Epithelial cell of proximal tubule (primary cell): Measurements from ENCODE around the gene KIFAP3. TPM values are rescaled to one million over a fixed set of nuclear protein-coding genes. Genes with fewer than 3 reads are reported as not detected.

Source experiments
- DNase-seq: peaks from one replicate; pipeline ENCODE4 v3.0.0-alpha.2; 2011; ENCODE audit warnings: low read depth
- H3K4me3 ChIP-seq: 2 replicates; pipeline ENCODE4 v1.5.1; 2011; ENCODE audit warnings: low read depth, mild to moderate bottlenecking, low read length
- total RNA-seq: library from RNA; depleted of rRNA; stranded (reverse); fragments of >200 nt; gene quantifications from 2 replicates; pipeline ENCODE4 v1.2.3, GENCODE V29; 2015
- TF ChIP-seq, protein P1 (sequence below): conservative IDR thresholded peaks from 2 replicates; pipeline ENCODE4 v1.5.1; 2012; ENCODE audit warnings: low read depth, mild to moderate bottlenecking, low read length

Gene KIFAP3
- total RNA-seq, 1 donor from 2014 or later: 15.7 TPM

DNA sequence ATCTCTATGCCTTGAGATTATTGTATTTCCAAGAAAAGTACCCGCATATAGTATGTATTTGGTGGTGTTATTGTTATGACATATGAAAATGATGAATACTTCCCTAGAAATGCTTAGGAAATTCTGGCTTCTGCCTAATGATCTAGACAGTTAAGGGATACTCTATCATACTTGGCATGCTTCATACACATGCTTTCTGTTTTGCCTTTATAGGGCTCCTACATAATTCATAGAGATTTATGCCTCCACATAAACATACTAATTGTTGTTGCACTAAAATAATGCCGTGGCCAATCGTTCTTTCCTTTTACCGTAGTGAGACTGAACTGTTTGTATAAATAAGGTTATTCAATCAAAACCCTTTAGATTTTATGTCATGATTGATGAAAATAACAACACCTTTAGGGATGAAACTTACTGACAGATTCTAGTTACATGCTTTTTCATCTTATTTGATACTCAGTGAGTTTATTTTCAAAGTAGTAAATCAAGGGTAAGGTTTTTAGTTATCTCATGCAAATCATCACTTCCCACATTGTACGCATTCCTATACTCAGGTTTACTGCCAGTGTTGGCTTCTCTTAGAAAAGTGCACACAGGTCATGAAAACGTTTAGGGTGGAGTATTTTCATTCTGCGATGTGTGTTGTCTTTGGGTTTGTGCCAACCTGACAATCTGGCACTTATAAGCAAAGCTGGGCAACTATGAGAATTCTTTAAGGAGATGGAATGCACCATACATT, 140.3 kb downstream of the KIFAP3 start:
- no peak overlapping the region for H3K4me3 ChIP-seq
- TF ChIP-seq, protein P1, sequence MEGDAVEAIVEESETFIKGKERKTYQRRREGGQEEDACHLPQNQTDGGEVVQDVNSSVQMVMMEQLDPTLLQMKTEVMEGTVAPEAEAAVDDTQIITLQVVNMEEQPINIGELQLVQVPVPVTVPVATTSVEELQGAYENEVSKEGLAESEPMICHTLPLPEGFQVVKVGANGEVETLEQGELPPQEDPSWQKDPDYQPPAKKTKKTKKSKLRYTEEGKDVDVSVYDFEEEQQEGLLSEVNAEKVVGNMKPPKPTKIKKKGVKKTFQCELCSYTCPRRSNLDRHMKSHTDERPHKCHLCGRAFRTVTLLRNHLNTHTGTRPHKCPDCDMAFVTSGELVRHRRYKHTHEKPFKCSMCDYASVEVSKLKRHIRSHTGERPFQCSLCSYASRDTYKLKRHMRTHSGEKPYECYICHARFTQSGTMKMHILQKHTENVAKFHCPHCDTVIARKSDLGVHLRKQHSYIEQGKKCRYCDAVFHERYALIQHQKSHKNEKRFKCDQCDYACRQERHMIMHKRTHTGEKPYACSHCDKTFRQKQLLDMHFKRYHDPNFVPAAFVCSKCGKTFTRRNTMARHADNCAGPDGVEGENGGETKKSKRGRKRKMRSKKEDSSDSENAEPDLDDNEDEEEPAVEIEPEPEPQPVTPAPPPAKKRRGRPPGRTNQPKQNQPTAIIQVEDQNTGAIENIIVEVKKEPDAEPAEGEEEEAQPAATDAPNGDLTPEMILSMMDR: no peak
- no peak for DNase-seq

DNA sequence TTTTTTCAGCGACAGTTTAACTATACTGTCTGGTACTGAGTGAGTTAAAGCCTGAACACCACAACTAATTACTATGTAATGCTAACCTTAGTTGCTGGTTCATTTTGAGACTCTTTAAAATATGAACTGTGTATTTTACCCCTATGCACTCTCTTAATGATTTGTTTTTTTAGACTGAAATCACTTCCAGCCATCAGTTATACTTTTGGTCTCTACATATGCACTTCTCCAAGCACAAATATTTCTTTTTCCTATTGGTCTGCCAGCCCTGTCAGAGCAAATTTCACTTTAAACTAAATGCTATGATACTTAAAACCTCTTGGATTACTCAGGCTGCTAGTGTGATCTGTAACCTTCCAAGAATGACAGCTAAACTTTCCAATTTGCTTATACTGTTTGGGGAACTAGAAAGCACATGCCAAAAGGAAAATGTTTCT, 142.7 kb downstream of the KIFAP3 start:
- TF ChIP-seq, protein P1: no peak
- DNase-seq: no peak

DNA sequence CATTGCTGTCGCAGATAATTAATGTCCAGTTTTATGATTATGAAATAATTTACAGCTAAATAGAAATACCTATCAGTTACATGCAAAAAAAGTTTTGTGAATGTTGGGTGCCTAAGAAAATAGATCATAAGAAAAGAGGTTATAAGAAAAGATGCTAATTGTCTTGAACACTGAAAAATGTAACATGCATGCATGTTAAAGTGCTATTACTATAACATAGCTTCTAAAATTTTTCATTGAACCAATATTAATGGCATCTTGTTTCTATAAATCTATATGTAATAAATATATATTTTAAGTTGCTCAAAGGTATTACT, 145.3 kb downstream of the KIFAP3 start:
- H3K4me3 ChIP-seq: no peak overlapping the region
- no peak for DNase-seq
- TF ChIP-seq, protein P1: no peak

More for the DNA sequence above, 142.7 kb downstream of the KIFAP3 start:
- no peak overlapping the region for H3K4me3 ChIP-seq

DNA sequence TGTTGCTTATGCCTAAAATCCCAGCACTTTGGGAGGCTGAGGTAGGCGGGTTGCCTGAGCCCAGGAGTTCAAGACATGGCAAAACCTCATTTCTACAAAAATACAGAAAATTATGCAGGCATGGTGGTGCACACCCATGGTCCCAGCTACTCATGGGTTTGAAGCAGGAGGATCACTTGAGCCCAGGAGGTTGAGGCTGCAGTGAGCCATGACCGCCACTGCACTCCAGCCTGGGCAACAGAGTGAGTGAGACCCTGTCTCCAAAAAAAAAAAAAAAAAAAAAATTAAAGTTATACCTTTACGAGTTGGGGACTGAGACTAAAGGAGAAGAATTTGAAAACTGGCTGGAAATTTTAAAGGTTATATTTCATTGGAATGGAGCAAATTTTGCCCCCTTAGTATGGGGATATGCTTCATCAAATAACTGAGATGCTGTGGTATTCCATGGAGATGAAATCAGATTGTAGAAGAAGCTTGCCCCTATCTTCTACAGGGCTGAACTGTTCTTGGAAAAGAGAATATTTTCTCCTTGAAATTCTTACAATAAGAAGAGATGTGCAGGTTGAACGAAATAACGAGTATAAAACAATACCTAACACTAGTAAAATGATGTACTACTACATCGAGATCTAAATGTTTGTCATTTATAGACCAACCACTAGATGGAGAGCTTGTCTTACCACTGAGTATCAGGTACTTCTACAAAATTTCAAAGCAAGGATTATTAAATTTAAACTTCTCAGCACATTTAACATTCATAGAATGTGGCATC, 145.9 kb downstream of the KIFAP3 start:
- peak; percentile 16 for DNase-seq
- TF ChIP-seq, protein P1: peak; percentile 68

DNA sequence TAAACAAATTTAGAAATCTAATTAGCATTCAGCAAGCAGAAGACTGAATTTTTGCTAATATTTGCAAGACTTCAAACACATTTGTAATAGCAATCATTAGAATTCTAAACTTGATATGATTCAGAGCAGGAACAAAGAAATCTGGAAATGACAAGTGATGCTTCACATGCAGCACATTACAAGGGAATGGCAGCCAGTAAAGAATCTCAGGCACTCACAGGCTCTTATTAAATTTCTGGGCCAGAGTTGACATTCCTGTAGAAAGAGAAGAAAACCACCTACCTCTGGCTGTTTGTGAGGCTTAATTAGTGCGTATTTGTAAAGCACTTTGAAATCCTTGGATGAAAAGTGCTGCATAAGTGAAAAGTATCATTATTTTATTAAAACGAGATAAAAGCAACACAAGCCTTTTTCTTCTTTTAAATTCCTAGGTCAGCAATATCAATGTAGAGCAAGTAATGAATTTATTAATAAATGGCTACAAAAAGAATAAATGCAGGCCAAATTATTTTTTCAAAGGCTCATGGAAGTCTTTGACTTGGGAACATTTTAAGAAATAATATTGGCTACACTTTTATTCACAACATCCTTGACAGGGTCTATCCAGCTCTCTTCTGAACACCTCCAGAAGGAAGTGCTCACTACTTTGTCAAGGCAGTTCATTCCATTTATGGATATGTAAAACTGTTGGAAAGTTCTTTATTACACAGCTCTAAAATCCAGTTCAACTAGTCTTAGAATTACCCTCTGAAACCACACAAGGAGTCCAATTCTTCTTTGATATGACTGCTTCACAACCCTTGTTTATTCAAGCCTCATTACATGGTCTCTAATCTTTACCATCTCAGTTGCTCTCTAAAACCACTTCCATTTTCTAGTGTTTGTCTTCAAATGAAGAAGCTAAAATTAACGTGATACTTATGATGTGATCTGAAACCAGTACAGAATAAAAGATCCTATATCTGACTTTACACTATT, 148.7 kb downstream of the KIFAP3 start:
- DNase-seq: no peak
- no peak overlapping the region for H3K4me3 ChIP-seq
- TF ChIP-seq, protein P1: no peak

More for the DNA sequence above, 145.9 kb downstream of the KIFAP3 start:
- H3K4me3 ChIP-seq: no peak overlapping the region

DNA sequence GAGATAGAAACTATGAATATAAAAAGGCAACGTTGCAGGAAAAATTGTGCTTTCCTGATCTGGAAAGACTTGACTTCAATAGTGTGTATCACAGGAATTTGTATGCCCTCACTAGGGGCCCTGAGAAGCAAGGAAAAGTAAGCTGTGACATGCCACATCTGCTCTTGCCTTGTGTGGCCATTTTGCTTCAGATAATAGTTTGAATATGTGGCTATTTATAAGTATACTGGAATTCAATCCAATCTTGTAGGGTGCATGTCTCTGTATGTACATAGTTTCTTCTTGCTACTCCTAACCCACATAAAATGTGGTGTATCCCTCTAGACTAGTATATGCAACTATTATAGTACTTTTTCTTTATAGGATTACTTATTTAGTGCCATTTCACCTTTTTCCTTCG, 149.7 kb downstream of the KIFAP3 start:
- H3K4me3 ChIP-seq: no peak overlapping the region
- no peak for DNase-seq
- TF ChIP-seq, protein P1: no peak
